ENCODE results near the gene IGSF23.

DNA sequence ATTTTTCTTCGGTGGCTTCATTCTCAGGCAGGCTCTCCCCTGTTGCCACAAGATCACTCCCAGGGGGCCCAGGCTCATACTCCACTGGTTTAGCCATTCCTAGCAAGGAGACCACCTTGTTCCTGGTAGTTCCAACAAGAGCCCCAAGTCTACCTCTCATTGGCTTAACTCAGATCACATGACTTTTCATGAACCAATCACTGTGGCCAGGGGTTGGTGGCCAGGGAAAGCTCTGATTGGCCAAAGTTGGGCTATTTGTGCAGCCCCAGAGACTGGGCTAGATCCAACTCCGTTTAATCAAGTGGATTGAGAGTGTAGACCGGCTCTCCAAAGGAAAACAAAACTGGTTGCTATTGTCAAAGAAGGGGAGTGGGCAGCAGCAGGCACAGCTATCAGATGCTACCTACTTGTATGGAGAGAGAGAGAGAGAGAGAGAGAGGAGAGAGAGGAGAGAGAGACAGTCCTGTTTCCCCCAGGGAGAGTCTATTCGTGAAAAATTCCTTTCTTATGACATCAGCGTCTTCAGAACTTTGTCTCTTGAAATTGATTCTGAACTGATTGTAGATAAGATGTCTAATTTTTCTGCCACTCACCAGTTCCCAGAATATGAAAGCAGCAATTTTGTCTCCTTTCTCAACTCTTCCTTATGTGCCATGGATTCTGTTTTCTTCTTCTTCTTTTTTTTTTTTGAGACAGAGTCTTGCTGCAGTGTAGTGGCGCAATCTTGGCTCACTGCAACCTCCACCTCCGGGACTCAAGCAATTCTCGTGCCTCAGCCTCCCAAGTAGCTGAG, 63.9 kb downstream of the IGSF23 start:
- TF ChIP-seq EZH2 (IDR thresholded peaks at IDR 0.05; ENCODE audit: insufficient read depth, poor library complexity, severe bottlenecking) (no peak), EZH2phosphoT487 (IDR thresholded peaks at IDR 0.05; ENCODE audit: insufficient read depth, low read depth) (no peak)

All from GM23248 (cell line).